Liver (tissue), 9 donors: ENCODE data around the gene CABLES1. TPM values are rescaled to one million over a fixed set of nuclear protein-coding genes. Genes with fewer than 3 reads are reported as not detected.

Experiments used
- DNase-seq: peaks from one replicate; pipeline ENCODE4 v3.0.0-alpha.2; 2017; ENCODE audit warnings: low spot score
- H3K27ac ChIP-seq, 2 donors: one replicate each; pipeline ENCODE4 v1.7.0; 2013; ENCODE audit warnings: inconsistent platforms in 2 of 2, low read length in 2 of 2, control low read depth in 1 of 2, low read depth in 1 of 2, mild to moderate bottlenecking in 1 of 2
- H3K27me3 ChIP-seq, 4 donors: one replicate each; pipeline versions ENCODE4 v1.6.1 to v1.7.0; 2013; ENCODE audit warnings: low read length in 3 of 4, inconsistent platforms in 1 of 4, mild to moderate bottlenecking in 1 of 4, moderate library complexity in 1 of 4; ENCODE audit not compliant: control insufficient read depth in 4 of 4, insufficient read depth in 4 of 4
- H3K36me3 ChIP-seq, 4 donors: one replicate each; pipeline versions ENCODE4 v1.6.1 to v1.7.0; 2013; ENCODE audit warnings: low read length in 3 of 4, mild to moderate bottlenecking in 3 of 4, low read depth in 1 of 4, moderate library complexity in 1 of 4; ENCODE audit not compliant: control insufficient read depth in 4 of 4, insufficient read depth in 3 of 4
- H3K4me1 ChIP-seq, 4 donors: one replicate each; pipeline versions ENCODE4 v1.6.1 to v1.7.0; 2013; ENCODE audit warnings: low read length in 3 of 4, mild to moderate bottlenecking in 3 of 4, moderate library complexity in 1 of 4; ENCODE audit not compliant: control insufficient read depth in 4 of 4, insufficient read depth in 4 of 4
- H3K4me3 ChIP-seq, 3 donors: one replicate each; pipeline versions ENCODE4 v1.6.1 to v1.7.0; 2013; ENCODE audit warnings: low read length in 3 of 3, control low read depth in 1 of 3, low read depth in 1 of 3, mild to moderate bottlenecking in 1 of 3
- H3K9ac ChIP-seq, 2 donors: one replicate each; pipeline ENCODE4 v1.7.0; 2013; ENCODE audit warnings: low read length in 2 of 2, mild to moderate bottlenecking in 2 of 2, moderate library complexity in 2 of 2, control low read depth in 1 of 2, low read depth in 1 of 2
- H3K9me3 ChIP-seq, 4 donors: one replicate each; pipeline versions ENCODE4 v1.6.1 to v1.7.0; 2013; ENCODE audit warnings: low read length in 3 of 4; ENCODE audit not compliant: control insufficient read depth in 4 of 4
- FOXA1 ChIP-seq: IDR thresholded peaks from 2 replicates; pipeline ENCODE4 v1.6.1; 2016; ENCODE audit warnings: antibody characterized with exemption
- FOXA2 ChIP-seq: IDR thresholded peaks from 2 replicates; pipeline ENCODE4 v1.6.1; 2016; ENCODE audit warnings: antibody characterized with exemption
- GABPA ChIP-seq, 2 donors: IDR thresholded peaks in 1 of 2; conservative IDR thresholded peaks in 1 of 2; 2 replicates each; pipeline ENCODE4 v1.6.1; 2016; ENCODE audit warnings: antibody characterized with exemption in 2 of 2, mild to moderate bottlenecking in 1 of 2, moderate library complexity in 1 of 2
- HNF4A ChIP-seq, 2 donors: conservative IDR thresholded peaks; 2 replicates each; pipeline ENCODE4 v1.6.1; 2016; ENCODE audit warnings: antibody characterized with exemption in 2 of 2, mild to moderate bottlenecking in 2 of 2
- HNF4G ChIP-seq: IDR thresholded peaks from 2 replicates; pipeline ENCODE4 v1.6.1; 2016; ENCODE audit warnings: antibody characterized with exemption
- JUND ChIP-seq, 2 donors: IDR thresholded peaks; 2 replicates each; pipeline ENCODE4 v1.6.1; 2016; ENCODE audit warnings: antibody characterized with exemption in 2 of 2
- NR2F2 ChIP-seq: IDR thresholded peaks from 2 replicates; pipeline ENCODE4 v1.6.1; 2016; ENCODE audit warnings: antibody characterized with exemption
- RAD21 ChIP-seq, 2 donors: IDR thresholded peaks; 2 replicates each; pipeline ENCODE4 v1.6.1; 2016; ENCODE audit warnings: antibody characterized with exemption in 2 of 2, mild to moderate bottlenecking in 2 of 2
- RXRA ChIP-seq, 2 donors: IDR thresholded peaks; 2 replicates each; pipeline ENCODE4 v1.6.1; 2017 to 2018; ENCODE audit warnings: antibody characterized with exemption in 2 of 2, mild to moderate bottlenecking in 1 of 2
- SP1 ChIP-seq: IDR thresholded peaks from 2 replicates; pipeline ENCODE4 v1.6.1; 2018; ENCODE audit warnings: antibody characterized with exemption, mild to moderate bottlenecking
- TAF1 ChIP-seq: conservative IDR thresholded peaks from 2 replicates; pipeline ENCODE4 v1.6.1; 2016; ENCODE audit warnings: antibody characterized with exemption, mild to moderate bottlenecking
- YY1 ChIP-seq: IDR thresholded peaks from 2 replicates; pipeline ENCODE4 v1.6.1; 2016; ENCODE audit warnings: antibody characterized with exemption, mild to moderate bottlenecking
- WGBS: extraction: QIAGEN DNeasy Blood & Tissue Kit; methylation state at CpG from one replicate; pipeline ENCODE4 v1.1.7; 2013; 5-methylcytosine and 5-hydroxymethylcytosine counted together
- polyA plus RNA-seq, 2 donors: library from polyadenylated mRNA; stranded (reverse) in 1 of 2; unstranded in 1 of 2; fragments of 200-250 nt in 1 of 2; fragments of >200 nt in 1 of 2; fragmentation: Nextera tagmentation in 1 of 2; extraction: Ambion mirVana in 1 of 2; gene quantifications; one replicate each; pipeline versions ENCODE4 v1.2.1 to v1.2.3, GENCODE V29; 2013 to 2015
- total RNA-seq, 2 donors: library from RNA; depleted of rRNA; stranded (reverse); fragments of >200 nt; gene quantifications; one replicate each; pipeline ENCODE4 v1.2.3, GENCODE V29; 2014
- TF ChIP-seq, protein P1 (sequence below): IDR thresholded peaks from 2 replicates; pipeline ENCODE4 v1.6.1; 2016; ENCODE audit warnings: antibody characterized with exemption
- TF ChIP-seq, protein P2 (sequence below): fragments of 150-350 bp; IDR thresholded peaks from 2 replicates; pipeline ENCODE4 v1.5.1; 2017; ENCODE audit warnings: improper control_type of control experiment, low read depth, low read length; ENCODE audit not compliant: missing input control
- TF ChIP-seq, protein P3 (sequence below): IDR thresholded peaks from 2 replicates; pipeline ENCODE4 v1.6.1; 2016; ENCODE audit warnings: antibody characterized with exemption, mild to moderate bottlenecking
- TF ChIP-seq, protein P4 (sequence below): IDR thresholded peaks from 2 replicates; pipeline ENCODE4 v1.6.1; 2016; ENCODE audit warnings: antibody characterized with exemption
- donor health status: healthy.
- donor health status: healthy.
- donor health status: healthy.
- donor health status: healthy.
- donor health status: healthy.

CABLES1 gene
- total and polyA plus RNA-seq, 4 donors = 3.3 to 8.9 (median 4.5) TPM

- Histone ChIP-seq H3K9me3 (no peaks in the 10 kb centered on the region), H3K36me3 (peaks cover 0 to 2% (median 0%) of the 10 kb centered on the region in 4 donors), H3K27me3 (no peaks in the 10 kb centered on the region), H3K4me3 (no peak overlapping the region), H3K27ac (peak overlapping the region; percentile 95 to 97), H3K4me1 (peaks cover 5 to 34% (median 23%) of the 10 kb centered on the region in 4 donors), H3K9ac (no peak overlapping the region)
- TF ChIP-seq, protein P1, sequence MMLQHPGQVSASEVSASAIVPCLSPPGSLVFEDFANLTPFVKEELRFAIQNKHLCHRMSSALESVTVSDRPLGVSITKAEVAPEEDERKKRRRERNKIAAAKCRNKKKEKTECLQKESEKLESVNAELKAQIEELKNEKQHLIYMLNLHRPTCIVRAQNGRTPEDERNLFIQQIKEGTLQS = no peak
- TF ChIP-seq SP1 = peak; percentile 26
- peak; percentile 59 to 77 for TF ChIP-seq RXRA (IDR thresholded peaks at IDR 0.05)
- TF ChIP-seq, protein P2, sequence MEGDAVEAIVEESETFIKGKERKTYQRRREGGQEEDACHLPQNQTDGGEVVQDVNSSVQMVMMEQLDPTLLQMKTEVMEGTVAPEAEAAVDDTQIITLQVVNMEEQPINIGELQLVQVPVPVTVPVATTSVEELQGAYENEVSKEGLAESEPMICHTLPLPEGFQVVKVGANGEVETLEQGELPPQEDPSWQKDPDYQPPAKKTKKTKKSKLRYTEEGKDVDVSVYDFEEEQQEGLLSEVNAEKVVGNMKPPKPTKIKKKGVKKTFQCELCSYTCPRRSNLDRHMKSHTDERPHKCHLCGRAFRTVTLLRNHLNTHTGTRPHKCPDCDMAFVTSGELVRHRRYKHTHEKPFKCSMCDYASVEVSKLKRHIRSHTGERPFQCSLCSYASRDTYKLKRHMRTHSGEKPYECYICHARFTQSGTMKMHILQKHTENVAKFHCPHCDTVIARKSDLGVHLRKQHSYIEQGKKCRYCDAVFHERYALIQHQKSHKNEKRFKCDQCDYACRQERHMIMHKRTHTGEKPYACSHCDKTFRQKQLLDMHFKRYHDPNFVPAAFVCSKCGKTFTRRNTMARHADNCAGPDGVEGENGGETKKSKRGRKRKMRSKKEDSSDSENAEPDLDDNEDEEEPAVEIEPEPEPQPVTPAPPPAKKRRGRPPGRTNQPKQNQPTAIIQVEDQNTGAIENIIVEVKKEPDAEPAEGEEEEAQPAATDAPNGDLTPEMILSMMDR = no peak
- peak in 1 of 2 donors; percentile 11 for TF ChIP-seq RAD21 (IDR thresholded peaks at IDR 0.05)
- no peak for TF ChIP-seq GABPA (IDR thresholded peaks at IDR 0.05 in 1 of 2, conservative IDR thresholded peaks at IDR 0.05 in 1 of 2)
- no peak for TF ChIP-seq NR2F2
- TF ChIP-seq FOXA2 = no peak
- TF ChIP-seq JUND (IDR thresholded peaks at IDR 0.05) = no peak
- TF ChIP-seq FOXA1 = no peak
- TF ChIP-seq, protein P3, sequence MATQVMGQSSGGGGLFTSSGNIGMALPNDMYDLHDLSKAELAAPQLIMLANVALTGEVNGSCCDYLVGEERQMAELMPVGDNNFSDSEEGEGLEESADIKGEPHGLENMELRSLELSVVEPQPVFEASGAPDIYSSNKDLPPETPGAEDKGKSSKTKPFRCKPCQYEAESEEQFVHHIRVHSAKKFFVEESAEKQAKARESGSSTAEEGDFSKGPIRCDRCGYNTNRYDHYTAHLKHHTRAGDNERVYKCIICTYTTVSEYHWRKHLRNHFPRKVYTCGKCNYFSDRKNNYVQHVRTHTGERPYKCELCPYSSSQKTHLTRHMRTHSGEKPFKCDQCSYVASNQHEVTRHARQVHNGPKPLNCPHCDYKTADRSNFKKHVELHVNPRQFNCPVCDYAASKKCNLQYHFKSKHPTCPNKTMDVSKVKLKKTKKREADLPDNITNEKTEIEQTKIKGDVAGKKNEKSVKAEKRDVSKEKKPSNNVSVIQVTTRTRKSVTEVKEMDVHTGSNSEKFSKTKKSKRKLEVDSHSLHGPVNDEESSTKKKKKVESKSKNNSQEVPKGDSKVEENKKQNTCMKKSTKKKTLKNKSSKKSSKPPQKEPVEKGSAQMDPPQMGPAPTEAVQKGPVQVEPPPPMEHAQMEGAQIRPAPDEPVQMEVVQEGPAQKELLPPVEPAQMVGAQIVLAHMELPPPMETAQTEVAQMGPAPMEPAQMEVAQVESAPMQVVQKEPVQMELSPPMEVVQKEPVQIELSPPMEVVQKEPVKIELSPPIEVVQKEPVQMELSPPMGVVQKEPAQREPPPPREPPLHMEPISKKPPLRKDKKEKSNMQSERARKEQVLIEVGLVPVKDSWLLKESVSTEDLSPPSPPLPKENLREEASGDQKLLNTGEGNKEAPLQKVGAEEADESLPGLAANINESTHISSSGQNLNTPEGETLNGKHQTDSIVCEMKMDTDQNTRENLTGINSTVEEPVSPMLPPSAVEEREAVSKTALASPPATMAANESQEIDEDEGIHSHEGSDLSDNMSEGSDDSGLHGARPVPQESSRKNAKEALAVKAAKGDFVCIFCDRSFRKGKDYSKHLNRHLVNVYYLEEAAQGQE = peak; percentile 5
- TF ChIP-seq HNF4G = no peak
- TF ChIP-seq YY1 = peak; percentile 8
- peak; percentile 74 to 79 for TF ChIP-seq HNF4A (conservative IDR thresholded peaks at IDR 0.05)
- no peak for DNase-seq
- WGBS = 49% methylated on average over 13 of the region's 13 CpGs
These were observed 101.7 kb downstream of the CABLES1 start for GRCh38 chr18:23236876-23237468.

GRCh38 chr18:23237524-23238151 is 102.4 kb downstream of the CABLES1 start:
- H3K9ac ChIP-seq = peak overlapping the region; percentile 18 to 72
- TF ChIP-seq, protein P4, sequence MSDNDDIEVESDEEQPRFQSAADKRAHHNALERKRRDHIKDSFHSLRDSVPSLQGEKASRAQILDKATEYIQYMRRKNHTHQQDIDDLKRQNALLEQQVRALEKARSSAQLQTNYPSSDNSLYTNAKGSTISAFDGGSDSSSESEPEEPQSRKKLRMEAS = peak; percentile 18
- TF ChIP-seq GABPA (IDR thresholded peaks at IDR 0.05 in 1 of 2, conservative IDR thresholded peaks at IDR 0.05 in 1 of 2) = no peak
- peak; percentile 43 for TF ChIP-seq YY1
- no peak for TF ChIP-seq NR2F2
- TF ChIP-seq FOXA2 = no peak
- TF ChIP-seq TAF1 = no peak
- no peak for TF ChIP-seq JUND (IDR thresholded peaks at IDR 0.05)
- no peak for TF ChIP-seq FOXA1
- TF ChIP-seq RAD21 (IDR thresholded peaks at IDR 0.05) = peak in 1 of 2 donors; percentile 68
- TF ChIP-seq, protein P1 = no peak
- TF ChIP-seq HNF4A (conservative IDR thresholded peaks at IDR 0.05) = no peak
- no peak for TF ChIP-seq HNF4G
- TF ChIP-seq, protein P2 = peak; percentile 23
- WGBS = 11% methylated on average over 17 of the region's 17 CpGs
- H3K27me3 ChIP-seq = no peaks in the 10 kb centered on the region
- H3K36me3 ChIP-seq = peaks cover 0 to 2% (median 0%) of the 10 kb centered on the region in 4 donors
- H3K27ac ChIP-seq = peak overlapping the region; percentile 95 to 97
- H3K4me3 ChIP-seq = peak overlapping the region; percentile 16 to 46 (median 19)
- DNase-seq = no peak
- no peaks in the 10 kb centered on the region for H3K9me3 ChIP-seq
- peaks cover 5 to 39% (median 26%) of the 10 kb centered on the region in 4 donors for H3K4me1 ChIP-seq
